Kidney (tissue), 14 donors: ENCODE results near the gene HYKK. TPM values are rescaled to one million over a fixed set of nuclear protein-coding genes. Genes with fewer than 3 reads are reported as not detected.

Experiments
- DNase-seq, 5 donors: peaks; one replicate each; pipeline ENCODE4 v3.0.0-alpha.2; 2013 to 2020
- FAIRE-seq: peaks from 2 replicates; lab custom pipeline; 2012; peaks lifted over from hg19 to GRCh38; lab: Jason Lieb, UNC
- H3K27ac ChIP-seq, 2 donors: one replicate each; pipeline ENCODE4 v1.7.0; 2013; ENCODE audit warnings: low read depth in 2 of 2, low read length in 2 of 2, inconsistent platforms in 1 of 2
- H3K27me3 ChIP-seq: one replicate; pipeline ENCODE4 v1.7.1; 2013; ENCODE audit warnings: low read length, inconsistent platforms; ENCODE audit not compliant: control insufficient read depth, insufficient read depth
- H3K36me3 ChIP-seq, 3 donors: one replicate each; pipeline versions ENCODE4 v1.7.0 to v1.7.1; 2013; ENCODE audit warnings: low read length in 3 of 3, control low read depth in 1 of 3, inconsistent platforms in 1 of 3; ENCODE audit not compliant: insufficient read depth in 3 of 3, control insufficient read depth in 2 of 3
- H3K4me1 ChIP-seq, 3 donors: one replicate each; pipeline versions ENCODE4 v1.7.0 to v1.7.1; 2013; ENCODE audit warnings: low read length in 3 of 3, inconsistent platforms in 1 of 3, low read depth in 1 of 3; ENCODE audit not compliant: control insufficient read depth in 2 of 3, insufficient read depth in 2 of 3
- H3K4me3 ChIP-seq, 3 donors: one replicate each; pipeline versions ENCODE4 v1.7.0 to v1.8.1; 2013; ENCODE audit warnings: low read length in 3 of 3, control low read depth in 1 of 3, inconsistent platforms in 1 of 3
- H3K9ac ChIP-seq, 3 donors: one replicate each; pipeline versions ENCODE4 v1.7.0 to v1.7.1; 2013; ENCODE audit warnings: low read length in 3 of 3, control low read depth in 1 of 3, inconsistent platforms in 1 of 3
- H3K9me3 ChIP-seq, 3 donors: one replicate each; pipeline versions ENCODE4 v1.7.0 to v1.7.1; 2013; ENCODE audit warnings: low read length in 3 of 3, control low read depth in 1 of 3, inconsistent platforms in 1 of 3; ENCODE audit not compliant: control insufficient read depth in 2 of 3, insufficient read depth in 1 of 3
- CTCF ChIP-seq: IDR thresholded peaks from 3 replicates; pipeline ENCODE4 v1.5.1; 2012; ENCODE audit warnings: mild to moderate bottlenecking, moderate library complexity, borderline replicate concordance; ENCODE audit not compliant: insufficient read depth; ENCODE audit errors: extremely low read depth
- intact Hi-C: fragments of 100-400 bp; cut with DNase I; formaldehyde crosslinking; loops from one replicate; pipeline ENCODE4 v1.11.1; 2022
- polyA plus RNA-seq: library from polyadenylated mRNA; stranded (reverse); fragments of 350-450 nt; fragmentation: Illumina TruSeq; extraction: RNeasy Lipid Tissue Mini Kit (QIAGEN cat#74804); gene quantifications from one replicate; pipeline ENCODE4 v1.2.3, GENCODE V29; 2014; ENCODE audit warnings: low read depth, low replicate concordance; ENCODE audit not compliant: insufficient read depth
- total RNA-seq: library from RNA; stranded (reverse); fragmentation: NEBNext Ultra II Directional; extraction: Animal tissue kit (Norgen Biotek cat#: 25700); gene quantifications from one replicate; pipeline ENCODE4 v1.2.1, GENCODE V29; 2021
- donor health status: control.
- donor health status: control.
- donor health status: control.
- donor health status: control.
- donor health status: control.
- donor health status: DM: yes; HTN: yes; CAD: no.
- donor health status: Normal renal cell carcinoma (clear cell type).

Gene HYKK
- total and polyA plus RNA-seq, 2 donors from 2014 or later: 5.8 to 14.3 TPM

GRCh38 chr15:78492872-78493271, 14.5 kb upstream of the HYKK start:
- intact Hi-C loops: no loop called here
- Histone ChIP-seq H3K4me3 (no peak overlapping the region), H3K4me1 (peaks cover 0 to 2% (median 0%) of the 10 kb centered on the region in 3 donors), H3K27ac (no peak overlapping the region), H3K9ac (no peak overlapping the region), H3K9me3 (no peaks in the 10 kb centered on the region), H3K27me3 (no peaks in the 10 kb centered on the region), H3K36me3 (peaks cover 5 to 42% (median 21%) of the 10 kb centered on the region in 3 donors)
- FAIRE-seq: no peak
- no peak for TF ChIP-seq CTCF
- no peak for DNase-seq

GRCh38 chr15:78501857-78502256, 5.5 kb upstream of the HYKK start:
- peaks cover 0 to 1% (median 0%) of the 10 kb centered on the region in 3 donors for H3K4me1 ChIP-seq
- DNase-seq (no peak), FAIRE-seq (no peak)
- no peak overlapping the region for H3K27ac ChIP-seq
- H3K4me3 ChIP-seq: no peak overlapping the region
- peaks cover 3 to 21% (median 4%) of the 10 kb centered on the region in 3 donors for H3K36me3 ChIP-seq
- no peak overlapping the region for H3K9ac ChIP-seq
- H3K9me3 ChIP-seq: no peaks in the 10 kb centered on the region
- intact Hi-C loops: no loop called here
- no peaks in the 10 kb centered on the region for H3K27me3 ChIP-seq
- no peak for TF ChIP-seq CTCF

- no peak for TF ChIP-seq CTCF
- no peak for DNase-seq
- H3K36me3 ChIP-seq: peaks cover 0 to 15% (median 3%) of the 10 kb centered on the region in 3 donors
- no peaks in the 10 kb centered on the region for H3K27me3 ChIP-seq
- no peak overlapping the region for H3K4me3 ChIP-seq
- H3K4me1 ChIP-seq: peaks cover 0 to 3% (median 0%) of the 10 kb centered on the region in 3 donors
- no peak overlapping the region for H3K27ac ChIP-seq
- no peak overlapping the region for H3K9ac ChIP-seq
- FAIRE-seq: no peak
- H3K9me3 ChIP-seq: no peaks in the 10 kb centered on the region
- intact Hi-C loops: no loop called here
These were observed 4.7 kb upstream of the HYKK start for GRCh38 chr15:78502641-78503040.

GRCh38 chr15:78507831-78508160, 419 bp downstream of the HYKK start:
- DNase-seq (no peak), FAIRE-seq (no peak)
- Histone ChIP-seq H3K36me3 (no peaks in the 10 kb centered on the region), H3K9ac (peak overlapping the region; percentile 17 to 68 (median 64)), H3K27me3 (no peaks in the 10 kb centered on the region), H3K4me3 (peak overlapping the region; percentile 65 to 88 (median 84)), H3K9me3 (no peaks in the 10 kb centered on the region), H3K4me1 (peaks cover 0 to 8% (median 0%) of the 10 kb centered on the region in 3 donors), H3K27ac (peak overlapping the region; percentile 40 to 84)
- intact Hi-C loops: no loop called here
- TF ChIP-seq CTCF: no peak
